ENCODE results near the gene VWF.

DNA sequence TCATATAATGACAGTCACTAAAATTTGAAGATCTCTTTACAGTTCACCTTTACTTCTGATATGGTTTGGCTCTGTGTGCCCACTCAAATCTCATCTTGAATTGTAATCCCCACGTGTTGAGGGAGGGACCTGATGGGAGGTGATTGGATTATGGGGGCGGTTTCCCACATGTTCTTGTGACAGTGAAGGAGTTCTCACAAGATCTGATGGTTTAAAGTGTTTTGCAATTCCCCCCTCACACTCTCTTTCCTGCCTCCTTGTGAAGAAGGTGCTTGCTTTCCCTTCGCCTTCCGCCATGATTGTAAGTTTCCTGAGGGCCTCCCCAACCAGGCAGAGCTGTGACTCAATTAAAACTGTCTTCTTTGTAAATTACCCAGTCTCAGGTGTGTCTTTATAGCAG is 48.4 kb upstream of the VWF start:
- TF ChIP-seq, protein P1, sequence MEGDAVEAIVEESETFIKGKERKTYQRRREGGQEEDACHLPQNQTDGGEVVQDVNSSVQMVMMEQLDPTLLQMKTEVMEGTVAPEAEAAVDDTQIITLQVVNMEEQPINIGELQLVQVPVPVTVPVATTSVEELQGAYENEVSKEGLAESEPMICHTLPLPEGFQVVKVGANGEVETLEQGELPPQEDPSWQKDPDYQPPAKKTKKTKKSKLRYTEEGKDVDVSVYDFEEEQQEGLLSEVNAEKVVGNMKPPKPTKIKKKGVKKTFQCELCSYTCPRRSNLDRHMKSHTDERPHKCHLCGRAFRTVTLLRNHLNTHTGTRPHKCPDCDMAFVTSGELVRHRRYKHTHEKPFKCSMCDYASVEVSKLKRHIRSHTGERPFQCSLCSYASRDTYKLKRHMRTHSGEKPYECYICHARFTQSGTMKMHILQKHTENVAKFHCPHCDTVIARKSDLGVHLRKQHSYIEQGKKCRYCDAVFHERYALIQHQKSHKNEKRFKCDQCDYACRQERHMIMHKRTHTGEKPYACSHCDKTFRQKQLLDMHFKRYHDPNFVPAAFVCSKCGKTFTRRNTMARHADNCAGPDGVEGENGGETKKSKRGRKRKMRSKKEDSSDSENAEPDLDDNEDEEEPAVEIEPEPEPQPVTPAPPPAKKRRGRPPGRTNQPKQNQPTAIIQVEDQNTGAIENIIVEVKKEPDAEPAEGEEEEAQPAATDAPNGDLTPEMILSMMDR (IDR thresholded peaks at IDR 0.05), result no peak
- TF ChIP-seq EP300 (IDR thresholded peaks at IDR 0.05) (no peak), POLR2A (IDR thresholded peaks at IDR 0.05) (no peak)

Data from sigmoid colon (tissue), 4 donors.